ENCODE results near the gene HOXB8. TPM values are rescaled to one million over a fixed set of nuclear protein-coding genes. Genes with fewer than 3 reads are reported as not detected.

Gene HOXB8
- total RNA-seq, 4 donors from 2014 or later: 1.4 TPM; not detected in 3

GRCh38 chr17:48569674-48570324, 45.3 kb downstream of the HOXB8 start:
- Histone ChIP-seq H3K4me1 (no peaks in the 10 kb centered on the region), H3K36me3 (no peaks in the 10 kb centered on the region), H3K27me3 (peaks cover 41% of the 10 kb centered on the region), H3K9me3 (no peaks in the 10 kb centered on the region), H3K27ac (peak overlapping the region in 2 of 3 donors; percentile 33 to 36), H3K4me3 (replicated peaks in 1 of 3) (no peak overlapping the region)
- TF ChIP-seq CTCF (IDR thresholded peaks at IDR 0.05) (no peak), POLR2A (IDR thresholded peaks at IDR 0.05) (no peak)
- DNase-seq: no peak
- 24 to 26% methylated on average over 6 of the region's 6 CpGs for WGBS, 2 donors
- intact Hi-C loops (cut with DNase I): no loop called here

- H3K4me3 ChIP-seq (replicated peaks in 1 of 3): no peak overlapping the region
- DNase-seq: no peak
- H3K4me1 ChIP-seq: peaks cover 4% of the 10 kb centered on the region in 2 donors
- intact Hi-C loops (cut with DNase I): no loop called here
- no peaks in the 10 kb centered on the region for H3K9me3 ChIP-seq
- no peak overlapping the region for H3K27ac ChIP-seq
- TF ChIP-seq POLR2A (IDR thresholded peaks at IDR 0.05) (no peak), CTCF (IDR thresholded peaks at IDR 0.05) (no peak)
- H3K36me3 ChIP-seq: no peaks in the 10 kb centered on the region
- peaks cover 35% of the 10 kb centered on the region for H3K27me3 ChIP-seq
- 12 to 14% methylated on average over 3 of the region's 3 CpGs for WGBS, 2 donors
Measured at GRCh38 chr17:48569240-48569582, 45.9 kb downstream of the HOXB8 start.

GRCh38 chr17:48568499-48569239, 46.4 kb downstream of the HOXB8 start:
- DNase-seq: no peak
- TF ChIP-seq CTCF (IDR thresholded peaks at IDR 0.05) (no peak), POLR2A (IDR thresholded peaks at IDR 0.05) (no peak)
- H3K9me3 ChIP-seq: no peaks in the 10 kb centered on the region
- peaks cover 31% of the 10 kb centered on the region for H3K27me3 ChIP-seq
- H3K4me1 ChIP-seq: peaks cover 4 to 9% of the 10 kb centered on the region in 2 donors
- H3K36me3 ChIP-seq: no peaks in the 10 kb centered on the region
- no peak overlapping the region for H3K4me3 ChIP-seq (replicated peaks in 1 of 3)
- intact Hi-C loops (cut with DNase I): no loop called here
- no peak overlapping the region for H3K27ac ChIP-seq
- 14% methylated on average over 33 of the region's 33 CpGs for WGBS, 2 donors

- 19 to 22% methylated on average over 2 of the region's 2 CpGs for WGBS, 2 donors
- TF ChIP-seq POLR2A (IDR thresholded peaks at IDR 0.05): no peak
- TF ChIP-seq CTCF (IDR thresholded peaks at IDR 0.05): no peak
- no peak overlapping the region for H3K27ac ChIP-seq
- intact Hi-C loops (cut with DNase I): no loop called here
- no peaks in the 10 kb centered on the region for H3K9me3 ChIP-seq
- no peak for DNase-seq
- no peaks in the 10 kb centered on the region for H3K36me3 ChIP-seq
- no peak overlapping the region for H3K4me3 ChIP-seq (replicated peaks in 1 of 3)
- H3K27me3 ChIP-seq: peaks cover 30% of the 10 kb centered on the region
- peaks cover 4 to 9% of the 10 kb centered on the region in 2 donors for H3K4me1 ChIP-seq
Measured at GRCh38 chr17:48567646-48568354, 47.3 kb downstream of the HOXB8 start.

GRCh38 chr17:48567209-48567608, 47.9 kb downstream of the HOXB8 start:
- intact Hi-C loops (cut with DNase I): no loop called here
- no peak for TF ChIP-seq POLR2A (IDR thresholded peaks at IDR 0.05)
- TF ChIP-seq CTCF (IDR thresholded peaks at IDR 0.05): no peak
- peaks cover 4 to 9% of the 10 kb centered on the region in 2 donors for H3K4me1 ChIP-seq

More at GRCh38 chr17:48567209-48567608, 47.9 kb downstream of the HOXB8 start:
- DNase-seq: no peak
- Histone ChIP-seq H3K27me3 (peaks cover 32% of the 10 kb centered on the region), H3K4me3 (replicated peaks in 1 of 3) (no peak overlapping the region), H3K27ac (no peak overlapping the region), H3K9me3 (no peaks in the 10 kb centered on the region), H3K36me3 (no peaks in the 10 kb centered on the region)
- 16 to 45% methylated on average over 6 of the region's 6 CpGs for WGBS, 2 donors
